Stimulated activated CD8-positive, alpha-beta memory T cell treated with anti-CD3 and anti-CD28 coated beads, Interleukin-7, amount 100 ng/mL, for 4 hours (primary cell): ENCODE measurements around the gene MYO7A.

Source experiments
- DNase-seq, 2 donors: peaks; one replicate each; pipeline ENCODE4 v3.0.0-alpha.2; 2020; ENCODE audit warnings: low read depth in 2 of 2

The MYO7A gene

GRCh38 chr11:77127920-77128691 lies at the start of gene MYO7A:
Gene MYO7A (plus strand): TSS chr11:77128246. CDS start chr11:77130635, 2,389 bp downstream.
- DNase-seq, result no peak

- DNase-seq, result no peak
Observed at GRCh38 chr11:77079666-77080065, 48.4 kb upstream of the MYO7A start.

- DNase-seq, result no peak
Observed at GRCh38 chr11:77080643-77081210, 47.3 kb upstream of the MYO7A start.

DNA sequence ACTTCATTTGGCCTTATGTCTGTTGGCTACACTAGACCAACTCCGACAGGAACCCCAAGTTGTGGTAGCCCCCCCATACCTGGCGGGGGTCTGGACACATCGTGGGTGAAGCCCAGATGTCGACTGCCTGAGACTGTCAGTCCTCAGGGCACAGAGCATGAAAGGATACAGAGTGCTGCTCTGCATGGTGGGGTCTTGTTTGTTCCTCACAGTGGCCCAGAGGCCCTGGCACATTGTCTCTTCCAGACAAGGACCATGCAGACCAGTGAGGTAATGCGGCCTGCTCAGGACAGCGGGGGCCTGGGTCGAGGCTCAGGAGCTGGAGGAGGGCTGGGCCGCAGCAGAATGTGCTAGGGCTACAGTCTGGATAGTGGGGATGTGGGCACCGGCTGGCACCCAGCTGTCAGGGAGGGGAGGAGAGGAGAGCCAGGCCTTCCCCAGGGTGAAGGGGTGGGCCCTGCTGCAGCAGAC lies 46.6 kb upstream of the MYO7A start:
- DNase-seq, result no peak

GRCh38 chr11:77081976-77082836 lies 45.8 kb upstream of the MYO7A start:
- no peak for DNase-seq

DNA sequence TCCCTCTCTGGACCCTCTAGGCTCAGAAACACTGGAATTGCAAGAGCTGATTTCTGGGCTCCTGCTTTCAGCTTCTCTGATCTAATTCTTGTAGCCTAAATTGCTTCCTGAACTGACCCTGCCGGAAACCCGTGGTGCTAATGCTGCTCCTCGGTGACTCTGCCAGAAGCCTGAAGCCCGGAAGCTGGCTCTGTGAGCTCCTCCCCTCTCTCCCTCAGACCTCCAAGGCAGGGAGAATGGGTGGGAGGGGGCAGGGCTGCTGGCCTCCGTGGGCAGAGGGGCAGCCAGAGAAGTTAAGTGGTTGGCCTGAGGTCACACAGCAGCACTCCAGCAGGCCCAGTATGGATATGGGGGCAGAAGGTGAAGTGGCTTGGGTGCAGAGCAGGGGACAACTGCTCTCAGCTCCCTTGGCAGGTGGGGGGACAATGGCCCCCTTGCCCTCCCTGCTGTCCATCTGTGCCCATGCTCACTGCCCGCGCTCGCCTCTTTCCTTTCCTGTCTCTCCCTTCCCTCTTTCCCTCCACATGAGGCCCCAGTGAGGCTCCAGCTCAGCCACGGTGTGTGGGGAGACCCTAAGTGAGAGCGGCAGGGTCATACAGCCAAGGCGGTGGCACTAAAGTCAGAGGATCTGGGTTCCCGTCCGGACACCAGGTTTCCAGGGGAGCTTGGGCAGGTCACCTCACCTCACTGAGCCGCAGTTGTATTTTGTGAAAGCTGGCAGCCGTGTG lies 45.0 kb upstream of the MYO7A start:
- peak; percentile 13 to 21 for DNase-seq

GRCh38 chr11:77083566-77084245 lies 44.3 kb upstream of the MYO7A start:
- DNase-seq, result no peak

DNA sequence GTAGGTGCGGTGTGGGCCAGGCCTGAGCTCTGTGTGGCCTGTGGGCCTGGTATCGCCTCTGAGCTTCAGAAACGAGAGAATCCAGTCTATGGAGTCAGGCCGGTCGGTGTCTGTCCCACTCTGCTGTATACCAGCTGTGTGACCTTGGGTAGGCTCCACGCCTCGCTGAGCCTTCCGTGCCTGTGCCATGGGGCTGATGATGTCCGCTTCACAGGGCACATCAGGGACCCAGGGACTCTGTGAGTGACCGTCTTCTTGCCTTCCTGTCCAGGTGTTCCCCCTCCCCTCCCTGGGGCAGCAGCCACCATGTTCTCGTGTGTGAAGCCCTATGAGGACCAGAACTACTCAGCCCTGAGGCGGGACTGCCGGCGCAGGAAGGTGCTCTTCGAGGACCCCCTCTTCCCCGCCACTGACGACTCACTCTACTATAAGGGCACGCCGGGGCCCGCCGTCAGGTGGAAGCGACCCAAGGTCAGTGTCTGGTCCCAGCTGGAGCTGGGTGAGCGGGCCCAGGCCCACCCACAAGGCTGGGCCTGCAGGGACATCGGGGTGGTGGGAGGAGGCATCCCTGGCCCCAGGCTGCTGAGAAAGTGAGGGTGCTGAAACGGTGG lies 43.4 kb upstream of the MYO7A start:
- no peak for DNase-seq

DNA sequence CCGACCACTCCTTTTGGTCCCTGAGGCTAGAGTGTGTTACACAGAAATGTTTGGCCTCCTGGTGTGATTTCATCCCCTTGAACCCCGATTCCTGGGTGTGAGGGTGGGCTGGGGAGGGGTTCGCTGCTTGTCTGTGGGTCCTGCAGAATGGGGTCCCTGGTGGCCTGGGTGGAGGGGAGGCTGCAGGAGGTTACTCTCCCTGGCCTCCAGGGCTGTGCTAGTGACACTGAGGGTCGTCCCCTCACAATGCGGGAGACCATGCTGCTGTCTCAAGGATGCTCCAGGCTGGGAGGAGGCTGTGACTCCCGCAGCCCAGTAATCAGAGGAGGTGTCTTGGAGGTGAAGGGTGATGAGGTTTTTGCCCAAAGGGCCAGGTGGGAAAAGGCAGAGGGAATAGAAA lies 42.4 kb upstream of the MYO7A start:
- DNase-seq, result no peak

GRCh38 chr11:77086521-77087472 lies 41.2 kb upstream of the MYO7A start:
- no peak for DNase-seq

DNA sequence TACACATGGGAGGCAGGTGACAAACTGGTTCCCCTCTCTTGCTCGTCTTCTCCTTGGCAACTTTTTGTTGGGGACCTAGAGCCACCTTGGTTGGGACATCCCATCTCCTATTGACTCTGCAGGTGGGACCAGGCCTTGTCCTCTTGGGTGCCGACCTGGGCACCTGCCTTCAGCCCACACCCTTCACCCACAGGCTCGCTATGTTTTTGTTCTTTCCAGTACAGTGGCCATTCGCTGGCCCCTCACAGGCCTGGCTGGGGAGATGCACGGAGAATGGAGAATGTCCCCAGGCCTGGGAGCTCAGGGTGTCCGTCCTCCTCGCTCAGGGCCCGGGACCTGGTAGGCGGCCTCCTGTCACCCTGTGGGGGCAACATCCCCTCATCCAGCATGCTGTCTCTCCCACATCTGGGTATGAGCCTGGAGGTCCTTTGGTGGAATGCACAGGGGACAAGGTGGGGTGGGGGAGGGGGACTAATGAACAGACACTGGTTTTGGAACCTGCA lies 40.3 kb upstream of the MYO7A start:
- no peak for DNase-seq

- no peak for DNase-seq
Observed at GRCh38 chr11:77088236-77089003, 39.6 kb upstream of the MYO7A start.

DNA sequence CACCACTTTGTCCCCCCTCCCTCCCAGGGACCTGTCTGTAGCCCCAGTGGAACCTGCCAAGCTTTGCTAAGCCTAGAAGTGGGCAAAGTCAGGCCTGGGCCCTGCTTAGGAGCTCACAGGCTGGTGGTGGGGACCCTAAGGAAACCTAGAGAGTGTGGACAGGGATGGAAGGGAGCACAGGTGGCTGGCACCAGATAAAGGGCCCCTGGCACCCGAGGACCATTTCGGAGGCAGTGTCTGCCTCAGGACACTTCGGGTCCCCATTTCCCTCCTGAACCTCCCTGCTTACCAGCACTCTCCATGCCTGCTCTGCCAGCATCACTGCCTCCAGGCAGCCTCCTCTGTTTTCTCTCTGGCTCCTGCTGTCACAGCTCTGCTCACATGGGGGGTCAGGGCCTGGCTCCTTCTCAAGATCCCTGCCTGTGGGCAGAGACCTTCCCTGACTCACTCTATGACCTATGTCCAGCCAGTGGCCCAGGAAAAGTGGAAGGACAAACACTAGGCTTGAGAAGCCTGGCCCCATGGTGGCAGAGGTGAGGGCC lies 39.0 kb upstream of the MYO7A start:
- DNase-seq, result no peak

DNA sequence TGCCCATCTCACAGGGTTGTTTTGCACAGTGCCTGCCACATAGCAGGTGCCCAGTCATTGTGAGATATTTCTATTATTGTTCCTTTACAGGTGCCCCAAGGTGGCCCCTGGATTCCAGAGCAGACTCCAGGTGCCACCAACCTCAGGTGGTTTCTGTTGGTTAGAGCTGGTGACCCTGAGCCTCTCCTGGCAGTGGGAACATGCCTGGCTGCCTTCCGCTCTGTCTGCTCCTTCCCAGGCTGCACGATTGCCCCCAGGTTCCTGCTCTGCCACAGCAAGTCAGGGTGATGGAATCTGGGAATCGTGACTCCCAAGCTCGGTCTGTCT lies 38.0 kb upstream of the MYO7A start:
- no peak for DNase-seq

- no peak for DNase-seq
Observed at GRCh38 chr11:77090373-77091111, 37.5 kb upstream of the MYO7A start.

DNA sequence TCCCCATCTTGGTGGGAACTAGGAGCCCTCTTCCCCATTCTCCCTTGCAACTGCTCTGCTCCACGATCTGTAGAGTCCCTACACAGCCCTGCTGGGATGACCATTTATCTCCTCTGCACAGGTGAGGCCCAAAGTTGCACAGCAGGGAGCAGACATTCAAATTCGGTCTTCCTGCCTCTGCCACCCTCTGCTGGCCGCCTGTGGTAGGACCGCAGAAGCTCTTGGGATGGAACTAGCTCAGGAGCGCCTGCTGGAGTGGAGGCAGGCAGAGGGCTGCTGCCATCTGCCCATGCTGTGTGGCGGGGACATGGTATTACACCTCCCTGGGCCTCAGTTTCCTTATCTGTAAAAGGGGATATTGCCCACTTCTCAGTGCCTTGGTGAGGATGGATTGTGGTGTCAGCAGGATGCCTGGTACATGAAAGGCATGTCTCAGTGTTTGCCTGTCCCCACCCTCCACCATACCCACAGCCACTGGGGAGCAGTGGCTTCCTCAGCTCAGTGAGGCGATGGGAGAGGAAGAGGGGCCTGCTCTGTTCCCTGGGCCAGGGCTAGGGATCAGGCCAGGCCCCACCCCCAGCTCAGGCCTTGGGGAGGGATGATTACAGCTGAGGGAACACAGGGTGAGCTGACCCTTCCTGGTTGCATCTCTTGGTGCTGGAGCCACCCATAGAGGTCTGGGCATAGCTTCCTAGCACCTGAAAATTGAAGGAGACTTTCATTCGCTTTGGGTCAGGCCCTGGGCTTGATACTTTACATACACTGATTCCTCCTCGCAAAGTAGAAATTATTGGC lies 36.7 kb upstream of the MYO7A start:
- DNase-seq, result peak; percentile 55 to 57

DNA sequence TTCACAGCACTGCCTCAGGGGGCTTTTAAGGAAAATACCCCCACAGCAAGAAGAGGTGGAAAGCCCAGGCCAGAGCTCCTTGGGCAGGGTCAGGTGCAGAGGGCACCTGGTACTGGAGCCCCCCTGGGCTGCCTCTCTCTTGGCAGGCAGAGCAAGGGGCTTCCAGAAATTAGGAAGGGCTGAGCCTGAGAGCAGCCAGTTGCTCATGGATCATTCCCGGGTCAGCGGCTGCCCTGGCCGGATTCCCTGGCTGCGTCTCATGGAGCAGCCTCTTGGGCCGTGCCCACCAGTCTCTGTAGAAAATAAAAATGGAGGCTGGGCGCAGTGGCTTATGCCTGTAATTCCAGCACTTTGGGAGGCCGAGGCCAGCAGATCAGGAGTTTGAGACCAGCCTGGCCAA lies 35.7 kb upstream of the MYO7A start:
- no peak for DNase-seq
